Motor neuron (in vitro differentiated cells): Measurements from ENCODE around the gene CEP19. TPM values are rescaled to one million over a fixed set of nuclear protein-coding genes. Genes with fewer than 3 reads are reported as not detected.

Source experiments
- total RNA-seq, 8 experiments: library from RNA; unstranded; fragments of 300-600 nt; gene quantifications; 2 replicates each; pipeline versions ENCODE4 v1.2.3 to v1.2.4, GENCODE V29; 2022

The CEP19 gene
- total RNA-seq, 8 experiments from 2014 or later: 1.9 to 13.6 (median 10.5) TPM

Other genes with a start within 250 kb of the CEP19 start
- 10 to 100 TPM; 10.9 to 23.7 (median 15.3) TPM for gene RNF168, start 208.5 kb downstream of the CEP19 start, total RNA-seq
- gene SMCO1, start 196.9 kb downstream of the CEP19 start, total RNA-seq: under 1 TPM in 3 of 8 experiments, not detected in 5; 0.09 to 0.31 (median 0.28) TPM
- 10 to 100 TPM in 4 of 8 experiments, 1 to 10 TPM in 4; 5.7 to 13.1 (median 9.4) TPM for gene WDR53, start 143.7 kb downstream of the CEP19 start, total RNA-seq
- gene FBXO45, start 143.6 kb downstream of the CEP19 start, total RNA-seq: 10 to 100 TPM in 7 of 8 experiments, 1 to 10 TPM in 1; 4.5 to 16.3 (median 12.4) TPM
- gene NRROS, start 72.6 kb downstream of the CEP19 start, total RNA-seq: under 1 TPM in 6 of 8 experiments, not detected in 2; 0.18 to 0.72 (median 0.47) TPM
- gene PIGX, start 127 bp upstream of the CEP19 start, total RNA-seq: 10 to 100 TPM in 7 of 8 experiments, 1 to 10 TPM in 1; 9.8 to 35.3 (median 24.3) TPM
- gene PAK2, start 27.6 kb upstream of the CEP19 start, total RNA-seq: 10 to 100 TPM; 20.3 to 50.8 (median 41.9) TPM
- 10 to 100 TPM; 26.0 to 37.4 (median 31.6) TPM for gene SENP5, start 155.7 kb upstream of the CEP19 start, total RNA-seq
- gene NCBP2, start 230.3 kb upstream of the CEP19 start, total RNA-seq: 100 to 1,000 TPM in 3 of 8 experiments, 10 to 100 TPM in 5; 83.9 to 130 (median 96.8) TPM